Measurements from ENCODE around the gene LDLRAD2.

Gene LDLRAD2

DNA sequence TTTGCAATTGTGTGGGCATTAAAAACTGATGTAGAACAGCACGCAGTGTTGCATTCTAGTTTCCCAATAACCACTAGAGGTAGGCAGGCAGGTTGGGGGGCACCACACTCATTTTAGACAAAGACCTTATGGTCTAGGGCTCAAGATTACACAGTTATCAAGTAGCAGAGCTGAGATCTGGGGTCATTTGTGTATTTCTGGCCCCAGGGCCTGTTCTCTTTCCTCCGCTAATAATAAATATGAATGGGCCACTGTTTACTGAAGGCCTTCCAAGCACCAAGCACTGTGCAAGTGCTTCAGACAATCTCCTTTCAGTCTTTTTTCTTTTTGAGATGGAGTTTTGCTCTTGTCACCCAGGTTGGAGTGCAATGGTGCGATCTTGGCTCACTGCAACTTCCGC, 23.9 kb downstream of the LDLRAD2 start:
- TF ChIP-seq, protein P1, sequence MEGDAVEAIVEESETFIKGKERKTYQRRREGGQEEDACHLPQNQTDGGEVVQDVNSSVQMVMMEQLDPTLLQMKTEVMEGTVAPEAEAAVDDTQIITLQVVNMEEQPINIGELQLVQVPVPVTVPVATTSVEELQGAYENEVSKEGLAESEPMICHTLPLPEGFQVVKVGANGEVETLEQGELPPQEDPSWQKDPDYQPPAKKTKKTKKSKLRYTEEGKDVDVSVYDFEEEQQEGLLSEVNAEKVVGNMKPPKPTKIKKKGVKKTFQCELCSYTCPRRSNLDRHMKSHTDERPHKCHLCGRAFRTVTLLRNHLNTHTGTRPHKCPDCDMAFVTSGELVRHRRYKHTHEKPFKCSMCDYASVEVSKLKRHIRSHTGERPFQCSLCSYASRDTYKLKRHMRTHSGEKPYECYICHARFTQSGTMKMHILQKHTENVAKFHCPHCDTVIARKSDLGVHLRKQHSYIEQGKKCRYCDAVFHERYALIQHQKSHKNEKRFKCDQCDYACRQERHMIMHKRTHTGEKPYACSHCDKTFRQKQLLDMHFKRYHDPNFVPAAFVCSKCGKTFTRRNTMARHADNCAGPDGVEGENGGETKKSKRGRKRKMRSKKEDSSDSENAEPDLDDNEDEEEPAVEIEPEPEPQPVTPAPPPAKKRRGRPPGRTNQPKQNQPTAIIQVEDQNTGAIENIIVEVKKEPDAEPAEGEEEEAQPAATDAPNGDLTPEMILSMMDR (conservative IDR thresholded peaks at IDR 0.05) = no peak
- H3K27ac ChIP-seq = no peak overlapping the region

DNA sequence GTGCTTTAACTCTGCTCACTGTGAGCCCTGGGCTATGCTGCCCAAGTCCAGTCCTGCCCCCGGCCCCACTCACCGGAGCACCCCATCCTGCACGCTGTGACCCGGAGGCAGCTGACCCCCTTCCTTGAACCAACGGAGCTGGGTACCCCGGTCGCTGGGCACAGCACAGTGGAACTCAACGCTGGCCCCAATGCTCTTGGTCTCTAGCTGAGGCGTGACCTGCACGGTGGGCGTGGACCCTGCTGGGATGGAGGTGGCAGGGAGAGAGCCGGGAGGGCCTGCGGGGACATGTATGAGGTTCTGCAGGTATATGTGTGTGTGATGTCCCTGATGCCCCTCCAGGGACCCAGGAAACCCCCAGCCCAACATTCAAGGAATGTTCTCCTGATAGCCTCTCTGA, 24.7 kb downstream of the LDLRAD2 start:
- no peak overlapping the region for H3K27ac ChIP-seq
- TF ChIP-seq, protein P1 (conservative IDR thresholded peaks at IDR 0.05) = no peak

DNA sequence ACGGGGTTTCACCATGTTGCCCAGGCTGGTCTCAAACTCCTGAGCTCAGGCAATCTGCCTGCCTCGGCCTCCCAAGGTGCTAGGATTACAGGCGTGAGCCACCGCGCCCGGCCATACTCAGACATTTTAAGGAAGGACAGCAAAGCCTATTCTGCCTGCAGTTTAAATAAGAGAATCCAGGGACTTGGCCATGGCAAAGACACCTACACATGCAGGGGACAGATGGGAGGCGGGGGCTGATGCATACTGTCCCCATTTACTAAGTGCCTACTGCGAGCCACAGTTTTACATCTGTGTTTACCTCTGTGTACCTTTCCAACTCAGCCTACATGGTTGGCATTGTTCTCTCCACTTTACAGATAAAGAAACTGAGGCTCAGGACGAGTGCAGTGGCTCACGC, 25.4 kb downstream of the LDLRAD2 start:
- no peak overlapping the region for H3K27ac ChIP-seq
- TF ChIP-seq, protein P1 (conservative IDR thresholded peaks at IDR 0.05) = no peak

DNA sequence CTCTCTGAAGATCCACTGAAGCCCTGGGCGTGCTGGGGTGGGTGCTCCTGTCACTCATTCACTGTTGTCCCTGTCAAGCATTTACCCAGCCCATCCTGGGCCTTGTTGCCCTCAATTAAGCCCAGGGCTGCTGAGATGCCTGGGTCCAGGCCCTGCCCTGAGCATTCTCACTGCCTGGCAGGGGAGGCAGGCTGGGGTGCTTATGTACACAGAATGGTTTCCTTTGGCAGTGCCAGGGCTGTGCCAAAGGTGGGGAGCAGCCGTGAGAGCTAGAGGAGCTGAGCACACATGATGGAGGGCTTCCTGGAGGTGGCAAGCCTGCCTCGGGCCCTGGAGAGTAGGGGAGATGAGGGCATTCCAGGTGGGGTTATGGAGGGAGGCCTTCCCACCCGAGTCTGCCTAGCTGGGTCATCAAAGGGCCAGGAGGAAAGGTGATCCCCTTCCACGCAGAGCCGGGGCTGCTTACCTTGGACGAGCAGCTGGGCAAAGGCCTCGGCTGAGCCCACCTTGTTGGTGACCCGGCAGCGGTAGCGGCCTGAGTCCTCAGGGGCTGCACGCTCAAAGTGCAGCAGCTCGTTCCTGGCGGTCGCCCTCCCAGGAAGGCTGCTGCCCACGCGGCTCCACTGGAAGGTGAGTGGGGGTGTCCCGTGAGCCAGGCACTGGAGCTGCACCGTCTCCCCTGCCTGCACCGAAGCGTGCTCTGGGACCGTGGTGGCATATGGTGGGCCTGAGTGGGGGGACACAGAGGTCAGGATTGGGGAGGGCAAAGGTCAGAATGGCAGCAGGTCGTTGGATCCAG, 26.5 kb downstream of the LDLRAD2 start:
- H3K27ac ChIP-seq = no peak overlapping the region
- TF ChIP-seq, protein P1 (conservative IDR thresholded peaks at IDR 0.05) = no peak

DNA sequence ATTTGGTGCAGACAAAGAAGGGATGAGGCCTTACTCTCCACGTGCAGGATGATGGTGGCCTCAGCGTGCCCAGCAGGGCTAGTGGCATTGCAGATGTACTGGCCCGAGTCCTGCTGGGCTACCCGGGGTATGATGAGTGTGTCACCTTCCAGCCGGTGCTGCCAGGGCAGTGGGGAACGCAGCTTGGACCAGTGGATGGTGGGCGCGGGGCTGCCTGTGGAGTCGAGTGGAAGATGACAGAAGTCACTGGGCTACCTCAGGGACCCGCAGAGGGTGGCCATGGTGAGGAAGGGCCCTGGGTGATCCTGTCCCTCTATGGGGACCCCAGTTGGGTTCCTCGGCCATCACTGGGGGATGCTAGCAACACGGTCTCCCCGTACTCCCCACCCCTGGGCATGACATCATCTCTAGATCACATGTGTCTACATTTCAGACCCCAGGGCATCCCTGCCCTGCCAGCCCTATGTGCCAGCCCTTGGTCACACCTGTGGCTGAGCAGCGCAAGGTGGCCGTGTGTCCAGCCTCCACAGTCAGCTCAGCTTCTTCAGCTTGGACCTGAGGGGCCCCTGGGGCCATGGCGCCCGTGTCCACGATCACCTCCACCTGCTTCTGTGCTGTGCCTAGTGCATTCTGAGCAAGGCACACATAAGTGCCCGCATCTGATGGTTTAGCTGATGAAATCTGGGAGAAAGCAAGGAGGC, 27.4 kb downstream of the LDLRAD2 start:
- TF ChIP-seq, protein P1 (conservative IDR thresholded peaks at IDR 0.05) = no peak
- H3K27ac ChIP-seq = no peak overlapping the region

DNA sequence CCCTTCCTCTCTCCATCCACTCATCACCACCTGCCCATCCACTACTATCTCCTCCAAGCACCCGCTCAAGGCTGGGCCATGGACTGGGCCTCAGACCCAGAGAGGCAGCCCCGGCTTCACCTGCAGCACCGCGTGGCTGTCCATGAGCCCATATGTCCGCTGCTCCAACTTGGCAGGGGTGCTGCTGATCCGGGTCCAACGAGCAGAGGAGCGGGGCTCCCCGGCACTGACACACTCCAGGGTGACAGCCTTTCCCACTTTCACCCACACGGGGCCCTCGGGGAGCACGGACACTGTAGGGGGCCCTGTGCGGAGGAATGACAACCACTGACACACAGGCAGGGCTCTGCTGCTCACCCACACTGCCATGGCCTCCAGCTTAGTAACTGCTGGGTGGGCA, 28.9 kb downstream of the LDLRAD2 start:
- no peak overlapping the region for H3K27ac ChIP-seq

GRCh38 chr1:21841852-21842466, 29.9 kb downstream of the LDLRAD2 start:
- TF ChIP-seq, protein P1 (conservative IDR thresholded peaks at IDR 0.05) = no peak
- no peak overlapping the region for H3K27ac ChIP-seq

More for the DNA sequence above, 28.9 kb downstream of the LDLRAD2 start:
- TF ChIP-seq, protein P1 (conservative IDR thresholded peaks at IDR 0.05) = no peak
